Measurements from ENCODE around the gene PLXNA4. TPM values are rescaled to one million over a fixed set of nuclear protein-coding genes. Genes with fewer than 3 reads are reported as not detected.

Gene PLXNA4
- total RNA-seq, 4 donors from 2014 or later = 1.1 to 2.8 (median 1.4) TPM

- in situ Hi-C loops (cut with MboI; ENCODE audit: low pct_ligation_motif_present in 1 of 4, low pct_unique_long_range_greater_than_20kb in 1 of 4, low sequenced_read_pairs in 3 of 4) = no loop called here
- intact Hi-C loops (cut with DNase I; ENCODE audit: low total_unique reads) = no loop called here
- H3K9me3 ChIP-seq = no peaks in the 10 kb centered on the region
- H3K27ac ChIP-seq = no peak overlapping the region
- H3K4me3 ChIP-seq = no peak overlapping the region
- TF ChIP-seq POLR2A (IDR thresholded peaks at IDR 0.05) (no peak), POLR2AphosphoS5 (IDR thresholded peaks at IDR 0.05) (no peak), CTCF (IDR thresholded peaks at IDR 0.05) (no peak), EP300 (IDR thresholded peaks at IDR 0.05; ENCODE audit: low read depth) (no peak)
- no peak for DNase-seq
- no peaks in the 10 kb centered on the region for H3K4me1 ChIP-seq
- H3K27me3 ChIP-seq = no peaks in the 10 kb centered on the region
- H3K36me3 ChIP-seq = no peaks in the 10 kb centered on the region
- WGBS, 2 donors (ENCODE audit: low coverage in 1 of 2) = 77 to 91% methylated on average over 2 to 5 of the region's 5 CpGs
Measured at GRCh38 chr7:132130497-132130896, 445.8 kb downstream of the PLXNA4 start.

- H3K27me3 ChIP-seq = no peaks in the 10 kb centered on the region
- H3K27ac ChIP-seq = no peak overlapping the region
- H3K4me3 ChIP-seq = no peak overlapping the region
- no peaks in the 10 kb centered on the region for H3K4me1 ChIP-seq
- TF ChIP-seq POLR2AphosphoS5 (IDR thresholded peaks at IDR 0.05) (no peak), EP300 (IDR thresholded peaks at IDR 0.05; ENCODE audit: low read depth) (no peak), POLR2A (IDR thresholded peaks at IDR 0.05) (no peak), CTCF (IDR thresholded peaks at IDR 0.05) (no peak)
- DNase-seq = no peak
- no peaks in the 10 kb centered on the region for H3K9me3 ChIP-seq
- in situ Hi-C loops (cut with MboI; ENCODE audit: low pct_ligation_motif_present in 1 of 4, low pct_unique_long_range_greater_than_20kb in 1 of 4, low sequenced_read_pairs in 3 of 4) (no loop called here), intact Hi-C loops (cut with DNase I; ENCODE audit: low total_unique reads) (no loop called here)
- no peaks in the 10 kb centered on the region for H3K36me3 ChIP-seq
- 83 to 88% methylated on average over 8 to 12 of the region's 12 CpGs for WGBS, 2 donors (ENCODE audit: low coverage in 1 of 2)
Measured at GRCh38 chr7:132125872-132126595, 450.2 kb downstream of the PLXNA4 start.

GRCh38 chr7:132125096-132125495, 451.2 kb downstream of the PLXNA4 start:
- WGBS, 2 donors (ENCODE audit: low coverage in 1 of 2) = 89 to 100% methylated on average over 1 to 3 of the region's 3 CpGs

GRCh38 chr7:132124575-132124974, 451.7 kb downstream of the PLXNA4 start:
- no peak for DNase-seq
- H3K4me3 ChIP-seq = no peak overlapping the region
- WGBS, 2 donors (ENCODE audit: low coverage in 1 of 2) = 61 to 76% methylated on average over 6 of the region's 6 CpGs
- H3K27ac ChIP-seq = no peak overlapping the region
- TF ChIP-seq EP300 (IDR thresholded peaks at IDR 0.05; ENCODE audit: low read depth) = no peak
- no peak for TF ChIP-seq POLR2AphosphoS5 (IDR thresholded peaks at IDR 0.05)
- no peak for TF ChIP-seq CTCF (IDR thresholded peaks at IDR 0.05)
- no peak for TF ChIP-seq POLR2A (IDR thresholded peaks at IDR 0.05)
- no peaks in the 10 kb centered on the region for H3K4me1 ChIP-seq
- H3K9me3 ChIP-seq = no peaks in the 10 kb centered on the region
- H3K36me3 ChIP-seq = no peaks in the 10 kb centered on the region
- H3K27me3 ChIP-seq = no peaks in the 10 kb centered on the region
- intact Hi-C loops (cut with DNase I; ENCODE audit: low total_unique reads) = no loop called here
- in situ Hi-C loops (cut with MboI; ENCODE audit: low pct_ligation_motif_present in 1 of 4, low pct_unique_long_range_greater_than_20kb in 1 of 4, low sequenced_read_pairs in 3 of 4) = no loop called here

More at GRCh38 chr7:132125096-132125495, 451.2 kb downstream of the PLXNA4 start:
- no peak for TF ChIP-seq CTCF (IDR thresholded peaks at IDR 0.05)
- no peaks in the 10 kb centered on the region for H3K36me3 ChIP-seq
- intact Hi-C loops (cut with DNase I; ENCODE audit: low total_unique reads) = no loop called here
- no peaks in the 10 kb centered on the region for H3K9me3 ChIP-seq
- no peak overlapping the region for H3K27ac ChIP-seq
- H3K27me3 ChIP-seq = no peaks in the 10 kb centered on the region
- in situ Hi-C loops (cut with MboI; ENCODE audit: low pct_ligation_motif_present in 1 of 4, low pct_unique_long_range_greater_than_20kb in 1 of 4, low sequenced_read_pairs in 3 of 4) = no loop called here
- H3K4me3 ChIP-seq = no peak overlapping the region
- no peaks in the 10 kb centered on the region for H3K4me1 ChIP-seq
- no peak for DNase-seq
